Uterus (tissue), 2 donors: ENCODE results near the gene PIK3C2G.

Experiments
- POLR2A ChIP-seq, 2 donors: fragments of 450-650 bp; IDR thresholded peaks; one replicate each; pipeline ENCODE4 v1.6.1; 2016; ENCODE audit warnings: antibody characterized with exemption in 2 of 2, mild to moderate bottlenecking in 1 of 2, moderate library complexity in 1 of 2
- TF ChIP-seq, protein P1 (sequence below), 4 experiments: fragments of 200-600 bp in 2 of 4; fragments of 450-650 bp in 2 of 4; sonication (generic) in 2 of 4; IDR thresholded peaks; one replicate each; pipeline ENCODE4 v1.5.1; 2016 to 2019; ENCODE audit warnings: antibody characterized with exemption in 4 of 4, mild to moderate bottlenecking in 2 of 4, moderate library complexity in 1 of 4

DNA sequence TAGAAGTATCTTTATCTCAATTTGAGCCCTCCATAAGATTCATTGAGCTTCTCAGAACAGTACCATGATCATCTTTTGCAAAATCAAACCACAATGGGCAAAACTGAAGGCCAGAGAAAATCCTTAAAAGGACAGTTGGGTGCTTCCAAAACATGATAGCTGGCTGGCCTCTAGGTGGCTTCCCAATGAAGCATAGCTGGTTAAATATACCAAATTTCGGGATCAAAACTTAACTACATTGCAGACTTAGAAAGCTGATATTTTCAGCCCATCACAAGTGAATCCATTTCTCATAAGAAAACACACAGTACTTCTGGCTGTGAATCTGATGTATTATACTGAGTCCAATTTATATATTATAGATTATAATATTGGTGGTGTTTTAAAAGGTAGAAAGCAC, 15.3 kb upstream of the PIK3C2G start:
- TF ChIP-seq, protein P1, sequence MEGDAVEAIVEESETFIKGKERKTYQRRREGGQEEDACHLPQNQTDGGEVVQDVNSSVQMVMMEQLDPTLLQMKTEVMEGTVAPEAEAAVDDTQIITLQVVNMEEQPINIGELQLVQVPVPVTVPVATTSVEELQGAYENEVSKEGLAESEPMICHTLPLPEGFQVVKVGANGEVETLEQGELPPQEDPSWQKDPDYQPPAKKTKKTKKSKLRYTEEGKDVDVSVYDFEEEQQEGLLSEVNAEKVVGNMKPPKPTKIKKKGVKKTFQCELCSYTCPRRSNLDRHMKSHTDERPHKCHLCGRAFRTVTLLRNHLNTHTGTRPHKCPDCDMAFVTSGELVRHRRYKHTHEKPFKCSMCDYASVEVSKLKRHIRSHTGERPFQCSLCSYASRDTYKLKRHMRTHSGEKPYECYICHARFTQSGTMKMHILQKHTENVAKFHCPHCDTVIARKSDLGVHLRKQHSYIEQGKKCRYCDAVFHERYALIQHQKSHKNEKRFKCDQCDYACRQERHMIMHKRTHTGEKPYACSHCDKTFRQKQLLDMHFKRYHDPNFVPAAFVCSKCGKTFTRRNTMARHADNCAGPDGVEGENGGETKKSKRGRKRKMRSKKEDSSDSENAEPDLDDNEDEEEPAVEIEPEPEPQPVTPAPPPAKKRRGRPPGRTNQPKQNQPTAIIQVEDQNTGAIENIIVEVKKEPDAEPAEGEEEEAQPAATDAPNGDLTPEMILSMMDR (IDR thresholded peaks at IDR 0.05), result no peak
- TF ChIP-seq POLR2A (IDR thresholded peaks at IDR 0.05), result no peak
